Neural crest cell (in vitro differentiated cells): Measurements from ENCODE around the gene NR2E1. TPM values are rescaled to one million over a fixed set of nuclear protein-coding genes. Genes with fewer than 3 reads are reported as not detected.

Experiments
- DNase-seq: peaks from one replicate; pipeline ENCODE4 v3.0.0; 2021; ENCODE audit warnings: low read depth, mixed read lengths, low spot score
- H3K27ac Mint-ChIP-seq: one replicate; pipeline ENCODE4 v1.8.0; 2021; ENCODE audit warnings: mild to moderate bottlenecking, mixed read lengths; ENCODE audit not compliant: unreplicated experiment
- H3K27me3 Mint-ChIP-seq: 2 replicates; pipeline ENCODE4 v1.8.0; 2021; ENCODE audit warnings: low read depth, mild to moderate bottlenecking, mixed read lengths
- H3K36me3 Mint-ChIP-seq: 2 replicates; pipeline ENCODE4 v1.8.0; 2021; ENCODE audit warnings: low read depth, mild to moderate bottlenecking, mixed read lengths
- H3K4me1 Mint-ChIP-seq: 2 replicates; pipeline ENCODE4 v1.8.0; 2021; ENCODE audit warnings: mixed read lengths
- H3K4me3 Mint-ChIP-seq: one replicate; pipeline ENCODE4 v1.8.0; 2021; ENCODE audit warnings: mild to moderate bottlenecking, mixed read lengths
- H3K9me3 Mint-ChIP-seq: 2 replicates; pipeline ENCODE4 v1.8.0; 2021; ENCODE audit warnings: mixed read lengths
- CTCF ChIP-seq: fragments of 200-600 bp; sonication (generic); conservative IDR thresholded peaks from 2 replicates; pipeline ENCODE4 v1.5.0; 2021; ENCODE audit warnings: antibody characterized with exemption, mild to moderate bottlenecking
- total RNA-seq: library from RNA; stranded (reverse); gene quantifications from 2 replicates; pipeline ENCODE4 v1.2.1, GENCODE V29; 2021

Gene NR2E1
- total RNA-seq, 1 donor from 2014 or later = not detected

GRCh38 chr6:108169464-108170331 lies 3.9 kb downstream of the NR2E1 start:
- Mint-ChIP-seq H3K27me3 (peaks cover 99% of the 10 kb centered on the region), H3K4me1 (peaks cover 34% of the 10 kb centered on the region)

GRCh38 chr6:108170332-108171290 lies 4.8 kb downstream of the NR2E1 start:
- H3K27me3 Mint-ChIP-seq = peaks cover 99% of the 10 kb centered on the region
- peaks cover 33% of the 10 kb centered on the region for H3K4me1 Mint-ChIP-seq
- peak overlapping the region; percentile 1 for H3K4me3 Mint-ChIP-seq
- no peaks in the 10 kb centered on the region for H3K36me3 Mint-ChIP-seq
- no peak overlapping the region for H3K27ac Mint-ChIP-seq
- no peaks in the 10 kb centered on the region for H3K9me3 Mint-ChIP-seq
- no peak for TF ChIP-seq CTCF
- DNase-seq = no peak

More at GRCh38 chr6:108169464-108170331, 3.9 kb downstream of the NR2E1 start:
- no peak overlapping the region for H3K27ac Mint-ChIP-seq
- no peak overlapping the region for H3K4me3 Mint-ChIP-seq
- no peaks in the 10 kb centered on the region for H3K36me3 Mint-ChIP-seq
- no peak for DNase-seq
- H3K9me3 Mint-ChIP-seq = no peaks in the 10 kb centered on the region
- TF ChIP-seq CTCF = no peak

- no peaks in the 10 kb centered on the region for H3K36me3 Mint-ChIP-seq
- no peak overlapping the region for H3K27ac Mint-ChIP-seq
- peaks cover 33% of the 10 kb centered on the region for H3K4me1 Mint-ChIP-seq
- no peaks in the 10 kb centered on the region for H3K9me3 Mint-ChIP-seq
- no peak overlapping the region for H3K4me3 Mint-ChIP-seq
- peaks cover 99% of the 10 kb centered on the region for H3K27me3 Mint-ChIP-seq
- no peak for DNase-seq
- TF ChIP-seq CTCF = no peak
Observed at GRCh38 chr6:108171291-108171917, 5.6 kb downstream of the NR2E1 start.

- no peak for DNase-seq
- H3K9me3 Mint-ChIP-seq = no peaks in the 10 kb centered on the region
- H3K36me3 Mint-ChIP-seq = no peaks in the 10 kb centered on the region
- H3K27ac Mint-ChIP-seq = no peak overlapping the region
- H3K4me1 Mint-ChIP-seq = peaks cover 31% of the 10 kb centered on the region
- H3K4me3 Mint-ChIP-seq = no peak overlapping the region
- peaks cover 100% of the 10 kb centered on the region for H3K27me3 Mint-ChIP-seq
- no peak for TF ChIP-seq CTCF
Observed at GRCh38 chr6:108171918-108172516, 6.2 kb downstream of the NR2E1 start.
